Bronchial epithelial cell (primary cell): ENCODE data around the gene SYNC. TPM values are rescaled to one million over a fixed set of nuclear protein-coding genes. Genes with fewer than 3 reads are reported as not detected.

Source experiments
- DNase-seq: peaks from one replicate; pipeline ENCODE4 v3.0.0-alpha.2; 2010; ENCODE audit warnings: low read depth
- FAIRE-seq: peaks from 2 replicates; lab custom pipeline; 2011; peaks lifted over from hg19 to GRCh38; lab: Jason Lieb, UNC
- H3K27me3 ChIP-seq: 2 replicates; pipeline ENCODE4 v1.5.1; 2011; ENCODE audit warnings: low read length; ENCODE audit not compliant: control insufficient read depth, insufficient read depth
- H3K36me3 ChIP-seq: 2 replicates; pipeline ENCODE4 v1.5.1; 2011; ENCODE audit warnings: low read length; ENCODE audit not compliant: control insufficient read depth, insufficient read depth
- H3K4me3 ChIP-seq: 2 replicates; pipeline ENCODE4 v1.5.1; 2011; ENCODE audit warnings: mild to moderate bottlenecking, low read depth, low read length, control low read depth
- CTCF ChIP-seq: IDR thresholded peaks from 2 replicates; pipeline ENCODE4 v1.5.1; 2011; ENCODE audit warnings: mild to moderate bottlenecking, moderate library complexity, low read length, control low read depth, inconsistent platforms; ENCODE audit not compliant: insufficient read depth, severe bottlenecking
- total RNA-seq: library from RNA; depleted of rRNA; stranded (reverse); fragments of >200 nt; gene quantifications from 2 replicates; pipeline ENCODE4 v1.2.1, GENCODE V29; 2014

The SYNC gene
- total RNA-seq, 1 donor from 2014 or later, result 3.4 TPM

GRCh38 chr1:32741413-32742198 is 39.0 kb upstream of the SYNC start:
- peak overlapping the region; percentile 92 for H3K4me3 ChIP-seq
- H3K27me3 ChIP-seq, result no peaks in the 10 kb centered on the region
- no peak for DNase-seq
- peaks cover 4% of the 10 kb centered on the region for H3K36me3 ChIP-seq
- TF ChIP-seq CTCF, result peak; percentile 53
- no peak for FAIRE-seq

- H3K27me3 ChIP-seq, result no peaks in the 10 kb centered on the region
- no peak for TF ChIP-seq CTCF
- H3K36me3 ChIP-seq, result peaks cover 2% of the 10 kb centered on the region
- FAIRE-seq, result no peak
- H3K4me3 ChIP-seq, result peak overlapping the region; percentile 92
- DNase-seq, result no peak
Measured at GRCh38 chr1:32741059-32741412, 38.5 kb upstream of the SYNC start.

GRCh38 chr1:32736812-32737791 is 34.5 kb upstream of the SYNC start:
- Histone ChIP-seq H3K4me3 (no peak overlapping the region), H3K36me3 (no peaks in the 10 kb centered on the region), H3K27me3 (no peaks in the 10 kb centered on the region)
- DNase-seq (peak; percentile 48), FAIRE-seq (no peak)
- TF ChIP-seq CTCF, result no peak

GRCh38 chr1:32733582-32734321 is 31.2 kb upstream of the SYNC start:
- H3K27me3 ChIP-seq, result no peaks in the 10 kb centered on the region
- no peak overlapping the region for H3K4me3 ChIP-seq
- no peaks in the 10 kb centered on the region for H3K36me3 ChIP-seq
- no peak for FAIRE-seq
- no peak for TF ChIP-seq CTCF
- DNase-seq, result no peak

GRCh38 chr1:32729254-32730046 is 26.9 kb upstream of the SYNC start:
- FAIRE-seq (no peak), DNase-seq (no peak)
- TF ChIP-seq CTCF, result no peak

More at GRCh38 chr1:32729254-32730046, 26.9 kb upstream of the SYNC start:
- no peaks in the 10 kb centered on the region for H3K27me3 ChIP-seq
- no peaks in the 10 kb centered on the region for H3K36me3 ChIP-seq
- no peak overlapping the region for H3K4me3 ChIP-seq
